HFF-Myc (cell line): ENCODE results near the gene CLIC3.
A peak's percentile ranks its signal among the peaks of the same experiment; 100 is the strongest.

Experiments used
- DNase-seq: peaks from one replicate; pipeline ENCODE4 v3.0.0-alpha.2; 2011; ENCODE audit warnings: low read depth; ENCODE audit errors: extremely low read depth
- H3K4me3 ChIP-seq: replicated peaks from 2 replicates; pipeline ENCODE4 v1.5.1; 2011; ENCODE audit warnings: low read depth, mild to moderate bottlenecking, control low read depth, low read length
- TF ChIP-seq, protein P1 (sequence below): IDR thresholded peaks from 2 replicates; pipeline ENCODE4 v1.5.1; 2012; ENCODE audit warnings: mild to moderate bottlenecking, low read depth, low read length, control low read depth; ENCODE audit errors: missing control alignments

The CLIC3 gene

DNA sequence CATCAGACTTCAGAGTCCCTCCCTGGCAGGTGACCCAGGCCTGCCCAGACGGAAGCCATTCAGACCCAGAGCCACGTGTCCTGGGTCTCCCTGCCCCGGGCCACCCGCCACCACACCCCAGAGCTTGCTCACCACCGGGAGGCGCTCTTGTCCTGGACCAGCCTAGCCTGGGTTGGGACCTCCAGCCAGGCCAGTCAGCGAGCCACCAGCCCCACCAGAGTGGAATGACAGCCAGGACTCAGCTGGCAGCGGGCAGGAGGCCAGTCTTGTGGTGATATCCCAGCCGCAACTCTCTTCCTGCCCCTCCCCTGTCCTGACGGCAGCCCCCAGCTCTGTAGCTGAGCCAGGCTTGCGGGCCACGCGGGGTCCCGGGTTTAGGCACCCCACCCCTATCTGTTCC lies 20.7 kb downstream of the CLIC3 start:
- no peak overlapping the region for H3K4me3 ChIP-seq
- TF ChIP-seq, protein P1, sequence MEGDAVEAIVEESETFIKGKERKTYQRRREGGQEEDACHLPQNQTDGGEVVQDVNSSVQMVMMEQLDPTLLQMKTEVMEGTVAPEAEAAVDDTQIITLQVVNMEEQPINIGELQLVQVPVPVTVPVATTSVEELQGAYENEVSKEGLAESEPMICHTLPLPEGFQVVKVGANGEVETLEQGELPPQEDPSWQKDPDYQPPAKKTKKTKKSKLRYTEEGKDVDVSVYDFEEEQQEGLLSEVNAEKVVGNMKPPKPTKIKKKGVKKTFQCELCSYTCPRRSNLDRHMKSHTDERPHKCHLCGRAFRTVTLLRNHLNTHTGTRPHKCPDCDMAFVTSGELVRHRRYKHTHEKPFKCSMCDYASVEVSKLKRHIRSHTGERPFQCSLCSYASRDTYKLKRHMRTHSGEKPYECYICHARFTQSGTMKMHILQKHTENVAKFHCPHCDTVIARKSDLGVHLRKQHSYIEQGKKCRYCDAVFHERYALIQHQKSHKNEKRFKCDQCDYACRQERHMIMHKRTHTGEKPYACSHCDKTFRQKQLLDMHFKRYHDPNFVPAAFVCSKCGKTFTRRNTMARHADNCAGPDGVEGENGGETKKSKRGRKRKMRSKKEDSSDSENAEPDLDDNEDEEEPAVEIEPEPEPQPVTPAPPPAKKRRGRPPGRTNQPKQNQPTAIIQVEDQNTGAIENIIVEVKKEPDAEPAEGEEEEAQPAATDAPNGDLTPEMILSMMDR, result peak; percentile 12
- DNase-seq, result no peak

DNA sequence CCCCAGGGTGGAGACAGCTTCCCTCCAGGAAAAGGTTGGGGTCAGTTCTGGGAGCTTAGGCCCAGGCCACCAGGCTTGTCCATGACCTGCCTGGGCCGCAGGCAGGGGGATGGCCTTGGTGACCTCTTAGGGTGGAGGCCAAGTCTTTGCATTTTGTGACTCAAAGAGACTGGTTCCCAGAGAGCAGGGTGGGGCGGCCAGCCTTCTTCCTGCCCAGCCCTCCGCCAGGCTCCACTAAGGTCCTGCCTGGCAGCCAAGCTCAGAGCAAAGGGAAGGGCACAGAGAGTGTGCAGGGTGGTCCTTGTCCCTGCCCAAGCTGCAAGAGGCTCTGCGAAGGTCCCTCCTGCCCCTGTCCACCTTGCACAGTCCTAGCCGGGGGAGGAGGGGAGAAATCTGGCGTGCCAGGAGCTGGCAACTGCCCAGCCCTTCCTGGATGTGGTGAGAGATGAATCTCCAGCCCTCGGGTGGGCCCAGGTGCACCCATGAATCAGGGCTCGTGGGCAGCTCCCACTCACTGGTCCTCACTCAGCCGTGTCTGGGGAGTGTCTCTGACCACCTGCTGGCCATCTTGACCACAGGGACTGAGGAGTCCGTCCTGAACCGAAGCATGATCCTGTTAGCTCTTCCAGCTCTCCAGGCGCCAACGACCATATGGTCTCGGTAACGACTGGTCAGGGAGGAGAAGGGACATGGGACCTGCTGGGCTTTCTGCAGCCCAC lies 21.4 kb downstream of the CLIC3 start:
- no peak for DNase-seq
- TF ChIP-seq, protein P1, result no peak
- H3K4me3 ChIP-seq, result no peak overlapping the region

DNA sequence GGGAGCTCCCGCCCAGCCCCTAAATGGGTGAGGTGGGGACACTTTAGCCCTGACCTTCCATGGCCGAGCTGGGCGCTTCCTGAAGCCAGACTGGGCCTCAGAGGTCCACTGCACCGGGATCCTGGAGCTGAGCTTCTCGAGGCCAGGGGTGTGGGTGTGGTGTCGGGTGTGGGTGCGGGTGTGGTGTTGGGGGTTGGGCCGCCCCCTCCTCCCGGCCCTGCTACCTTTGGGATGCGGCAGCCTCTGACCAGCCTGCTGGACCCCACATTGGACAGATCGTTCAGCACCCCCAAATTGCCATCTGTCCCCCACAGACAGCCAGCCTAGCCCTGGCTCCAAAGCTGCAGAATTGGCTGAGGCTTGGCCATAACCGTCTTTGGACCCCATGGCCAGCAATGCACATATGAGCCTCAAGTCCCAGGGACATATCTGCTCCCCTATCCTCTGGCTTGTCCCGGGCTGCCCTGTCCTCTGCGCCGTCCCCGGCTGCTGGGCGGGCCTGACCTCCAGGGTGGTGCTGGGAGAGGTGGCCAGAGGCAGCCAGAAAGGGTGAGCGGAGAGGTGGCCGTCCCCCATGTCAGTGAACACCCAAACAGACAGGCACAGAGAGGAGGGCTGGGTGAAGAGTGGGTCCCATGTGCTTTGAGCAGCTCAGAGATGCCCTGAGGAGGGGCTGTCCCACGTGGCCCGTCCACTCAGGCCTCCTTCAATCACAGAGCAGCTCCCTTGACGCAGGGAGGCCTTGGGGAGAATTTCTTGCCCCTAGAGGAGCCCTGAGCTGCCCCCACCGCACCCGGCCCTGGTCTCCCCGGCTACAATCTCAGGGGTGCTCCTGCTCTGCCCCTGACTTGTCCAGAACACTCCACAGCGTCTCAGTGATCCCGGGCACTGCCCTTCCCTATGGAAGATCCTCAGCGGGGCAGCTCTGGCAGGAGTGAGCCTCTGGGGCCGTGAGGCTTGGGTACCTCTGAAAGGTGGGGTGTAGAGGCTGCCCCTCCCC lies 22.4 kb downstream of the CLIC3 start:
- no peak for DNase-seq
- H3K4me3 ChIP-seq, result no peak overlapping the region
- TF ChIP-seq, protein P1, result no peak

DNA sequence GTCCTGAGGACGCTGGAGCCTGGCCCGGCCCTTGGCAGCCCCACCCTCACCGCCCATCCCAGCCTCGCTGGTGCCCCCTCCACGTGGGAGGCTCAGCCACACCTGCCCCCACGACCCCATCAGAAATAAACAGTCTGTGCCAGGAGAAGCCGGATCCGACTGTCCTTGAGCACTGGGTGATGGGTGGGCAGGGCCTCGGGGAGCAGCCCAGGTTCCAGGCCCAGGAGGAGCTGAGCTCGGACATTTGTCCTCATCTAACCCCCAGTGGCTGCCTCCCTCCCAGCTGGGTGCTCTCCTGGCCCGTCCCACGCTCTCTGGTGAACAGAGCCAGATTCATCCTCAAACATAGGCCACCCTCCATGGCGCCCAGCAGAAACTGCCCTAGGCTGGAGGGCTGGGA lies 23.6 kb downstream of the CLIC3 start:
- TF ChIP-seq, protein P1, result no peak
- no peak overlapping the region for H3K4me3 ChIP-seq
- no peak for DNase-seq

DNA sequence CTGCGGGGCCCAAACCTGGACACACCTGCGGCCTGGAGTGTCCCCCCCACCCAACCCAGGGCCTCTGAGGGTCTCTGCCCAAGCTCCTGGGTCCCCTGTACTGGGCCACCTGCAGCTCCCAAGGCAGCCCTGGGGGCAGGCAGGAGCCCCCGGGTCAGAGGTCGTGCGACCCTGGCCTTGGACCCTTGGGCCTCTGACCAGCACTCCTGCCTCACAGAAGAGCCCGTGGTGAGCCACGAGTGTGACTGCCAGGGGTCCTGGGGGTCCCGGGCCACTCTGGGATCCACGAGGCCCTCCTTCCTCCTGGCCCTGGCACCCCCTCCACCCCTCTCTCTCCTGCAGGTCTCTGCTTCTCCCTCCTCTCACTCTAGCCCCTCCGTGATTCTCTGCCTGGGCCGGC lies 24.0 kb downstream of the CLIC3 start:
- TF ChIP-seq, protein P1, result no peak
- DNase-seq, result no peak
- H3K4me3 ChIP-seq, result no peak overlapping the region

DNA sequence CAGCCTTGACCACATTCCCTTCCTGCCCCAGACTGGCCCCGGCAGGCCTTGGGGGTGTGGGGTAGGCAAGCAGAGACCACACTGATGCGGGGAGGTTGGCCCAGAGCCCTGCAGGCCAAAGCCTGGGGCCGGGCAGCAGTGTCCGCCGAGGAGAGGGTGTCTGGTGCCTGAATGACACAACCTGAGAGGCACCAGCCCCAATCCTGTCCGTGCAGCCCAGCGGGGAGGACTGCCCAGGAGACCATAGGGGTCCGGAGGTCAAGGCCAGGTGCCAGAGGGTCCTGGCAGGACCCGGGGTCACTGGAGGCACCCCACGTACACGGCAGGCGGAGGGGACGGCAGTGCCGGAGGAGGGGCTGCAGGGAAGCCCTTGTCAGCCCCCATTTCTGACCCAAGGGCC lies 24.6 kb downstream of the CLIC3 start:
- TF ChIP-seq, protein P1, result no peak
- no peak for DNase-seq
- H3K4me3 ChIP-seq, result no peak overlapping the region
